K562 (cell line): ENCODE results near the gene CSAD. TPM values are rescaled to one million over a fixed set of nuclear protein-coding genes. Genes with fewer than 3 reads are reported as not detected.

Source experiments
- ARHGAP35 ChIP-seq: fragments of 450-650 bp; IDR thresholded peaks from 2 replicates; pipeline ENCODE4 v1.6.1; 2018; ENCODE audit not compliant: partially characterized antibody
- ASH1L ChIP-seq: fragments of 450-650 bp; IDR thresholded peaks from 2 replicates; pipeline ENCODE4 v1.6.1; 2018; ENCODE audit warnings: borderline replicate concordance, mild to moderate bottlenecking, low read depth; ENCODE audit not compliant: partially characterized antibody
- EGR1 ChIP-seq: fragments of 450-650 bp; conservative IDR thresholded peaks from 2 replicates; pipeline ENCODE4 v1.6.1; 2017; ENCODE audit warnings: mild to moderate bottlenecking
- HDAC3 ChIP-seq: fragments of 450-650 bp; IDR thresholded peaks from 2 replicates; pipeline ENCODE4 v1.6.1; 2018; ENCODE audit warnings: borderline replicate concordance, mild to moderate bottlenecking, moderate library complexity; ENCODE audit not compliant: partially characterized antibody
- HMG20A ChIP-seq: fragments of 450-650 bp; formaldehyde crosslinking; conservative IDR thresholded peaks from 2 replicates; pipeline ENCODE4 v1.4.0; 2020; ENCODE audit warnings: mild to moderate bottlenecking, mixed read lengths
- L3MBTL2 ChIP-seq: fragments of 450-650 bp; IDR thresholded peaks from 2 replicates; pipeline ENCODE4 v1.6.1; 2016; ENCODE audit warnings: mild to moderate bottlenecking, moderate library complexity
- NCOA2 ChIP-seq, 2 experiments: fragments of 450-650 bp; IDR thresholded peaks; 2 replicates each; pipeline ENCODE4 v1.6.1; 2018; ENCODE audit warnings: mild to moderate bottlenecking in 2 of 2, moderate library complexity in 1 of 2; ENCODE audit not compliant: partially characterized antibody in 2 of 2
- NFIC ChIP-seq: fragments of 450-650 bp; IDR thresholded peaks from 2 replicates; pipeline ENCODE4 v1.6.1; 2017; ENCODE audit warnings: mild to moderate bottlenecking, inconsistent platforms
- NR3C1 ChIP-seq: sonication (generic); formaldehyde crosslinking; IDR thresholded peaks from 2 replicates; pipeline ENCODE4 v1.8.1; 2022; ENCODE audit warnings: missing genetic modification reagents
- RUNX1 ChIP-seq: sonication (generic); IDR thresholded peaks from 2 replicates; pipeline ENCODE4 v1.6.1; 2016; ENCODE audit warnings: antibody characterized with exemption, low read depth
- TBP ChIP-seq: optimal IDR thresholded peaks from 2 replicates; pipeline ENCODE3; 2011; ENCODE audit warnings: low read depth, low read length, improper control_type of control experiment
- TCFL5 ChIP-seq: fragments of 250-450 bp; sonication (Bioruptor Pico); conservative IDR thresholded peaks from 2 replicates; pipeline ENCODE4 v1.6.1; 2021; ENCODE audit warnings: mild to moderate bottlenecking, moderate library complexity, matching md5 sums
- TEAD1 ChIP-seq, 2 experiments: fragments of 450-650 bp in 1 of 2; sonication (generic) in 1 of 2; formaldehyde crosslinking; IDR thresholded peaks; 2 replicates each; pipeline versions ENCODE4 v1.4.0 to v1.8.0; 2020 to 2022; ENCODE audit warnings: mild to moderate bottlenecking in 2 of 2, missing genetic modification reagents in 1 of 2
- TEAD4 ChIP-seq, 2 experiments: sonication (generic) in 1 of 2; formaldehyde crosslinking in 1 of 2; IDR thresholded peaks; 2 replicates each; pipeline versions ENCODE4 v1.6.1 to v1.8.0; 2012 to 2022; ENCODE audit warnings: borderline replicate concordance in 1 of 2, inconsistent platforms in 1 of 2, low read length in 1 of 2, mild to moderate bottlenecking in 1 of 2, missing genetic modification reagents in 1 of 2
- U2AF1 ChIP-seq: fragments of 200-400 bp; formaldehyde crosslinking; optimal IDR thresholded peaks from 2 replicates; pipeline ENCODE3; 2017; ENCODE audit warnings: mild to moderate bottlenecking, low read depth, low read length, moderate library complexity
- ZNF586 ChIP-seq: fragments of 450-650 bp; formaldehyde crosslinking; conservative IDR thresholded peaks from 2 replicates; pipeline ENCODE4 v1.4.0; 2020; ENCODE audit warnings: mild to moderate bottlenecking, moderate library complexity
- ZNF695 ChIP-seq: fragments of 450-650 bp; formaldehyde crosslinking; IDR thresholded peaks from 2 replicates; pipeline ENCODE4 v1.4.0; 2020; ENCODE audit warnings: mild to moderate bottlenecking, moderate library complexity
- polyA plus RNA-seq, 8 experiments: library from polyadenylated mRNA; depleted of rRNA in 4 of 8; stranded (reverse) in 5 of 8; unstranded in 3 of 8; fragments of >200 nt; fragmentation: Nextera tagmentation in 2 of 8; fragmentation: Illumina TruSeq in 1 of 8; extraction: Ambion mirVana in 2 of 8; extraction: Trizol in 1 of 8; gene quantifications; 2 replicates each; pipeline versions ENCODE4 v1.2.1 to v1.2.3, GENCODE V29; 2011 to 2014; ENCODE audit warnings: inconsistent platforms in 1 of 8, missing spikeins in 1 of 8
- total RNA-seq, 7 experiments: library from RNA; depleted of rRNA in 6 of 7; stranded (reverse); fragments of >200 nt in 6 of 7; fragmentation: Illumina TruSeq in 2 of 7; extraction: Trizol in 2 of 7; gene quantifications; 2 replicates each; pipeline versions ENCODE4 v1.2.1 to v1.2.3, GENCODE V29; 2011 to 2021; ENCODE audit warnings: low replicate concordance in 1 of 7
- TF ChIP-seq, protein P1 (sequence below): fragments of 450-650 bp; IDR thresholded peaks from 2 replicates; pipeline ENCODE4 v1.6.1; 2018; ENCODE audit not compliant: partially characterized antibody
- TF ChIP-seq, protein P2 (sequence below): fragments of 250-450 bp; sonication (Bioruptor Pico); IDR thresholded peaks from 2 replicates; pipeline ENCODE4 v1.4.0; 2020; ENCODE audit warnings: mild to moderate bottlenecking

CSAD gene
- total and polyA plus RNA-seq, 9 of the 15 experiments (the other 6 are each of a cell fraction or from before 2014, with no cell fraction given): 1.8 to 19.6 (median 8.1) TPM

DNA sequence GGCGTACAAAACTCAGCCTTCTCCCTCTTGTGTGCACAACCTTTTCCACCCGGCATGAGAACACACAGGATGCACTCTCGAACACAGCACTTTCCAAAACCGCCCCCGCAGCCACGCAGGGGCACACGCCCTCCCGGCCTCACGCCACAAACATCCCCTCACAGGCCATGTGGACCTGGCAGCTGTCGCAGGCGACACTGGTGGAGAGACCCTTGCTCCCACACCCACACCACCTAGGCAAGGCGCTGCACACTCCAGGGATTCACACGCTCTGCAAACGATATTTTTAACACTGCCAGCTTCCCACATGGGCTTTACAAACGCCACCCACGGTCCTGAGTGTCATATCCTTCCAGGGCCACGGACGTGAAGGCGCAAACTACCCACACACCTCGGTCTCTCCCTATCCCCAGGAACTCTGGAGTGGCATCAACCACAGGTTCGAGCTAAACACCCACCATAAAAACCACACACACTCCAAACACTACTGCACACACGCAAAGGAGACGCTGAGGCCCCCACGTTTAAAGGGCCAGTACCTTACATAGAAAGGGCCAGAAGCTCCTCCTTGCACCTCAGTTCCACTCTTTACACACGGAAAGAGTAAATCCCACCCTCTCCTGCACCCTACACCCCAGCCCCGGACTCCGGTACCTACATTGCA, 38.7 kb upstream of the CSAD start (continued):
- TF ChIP-seq, protein P1, sequence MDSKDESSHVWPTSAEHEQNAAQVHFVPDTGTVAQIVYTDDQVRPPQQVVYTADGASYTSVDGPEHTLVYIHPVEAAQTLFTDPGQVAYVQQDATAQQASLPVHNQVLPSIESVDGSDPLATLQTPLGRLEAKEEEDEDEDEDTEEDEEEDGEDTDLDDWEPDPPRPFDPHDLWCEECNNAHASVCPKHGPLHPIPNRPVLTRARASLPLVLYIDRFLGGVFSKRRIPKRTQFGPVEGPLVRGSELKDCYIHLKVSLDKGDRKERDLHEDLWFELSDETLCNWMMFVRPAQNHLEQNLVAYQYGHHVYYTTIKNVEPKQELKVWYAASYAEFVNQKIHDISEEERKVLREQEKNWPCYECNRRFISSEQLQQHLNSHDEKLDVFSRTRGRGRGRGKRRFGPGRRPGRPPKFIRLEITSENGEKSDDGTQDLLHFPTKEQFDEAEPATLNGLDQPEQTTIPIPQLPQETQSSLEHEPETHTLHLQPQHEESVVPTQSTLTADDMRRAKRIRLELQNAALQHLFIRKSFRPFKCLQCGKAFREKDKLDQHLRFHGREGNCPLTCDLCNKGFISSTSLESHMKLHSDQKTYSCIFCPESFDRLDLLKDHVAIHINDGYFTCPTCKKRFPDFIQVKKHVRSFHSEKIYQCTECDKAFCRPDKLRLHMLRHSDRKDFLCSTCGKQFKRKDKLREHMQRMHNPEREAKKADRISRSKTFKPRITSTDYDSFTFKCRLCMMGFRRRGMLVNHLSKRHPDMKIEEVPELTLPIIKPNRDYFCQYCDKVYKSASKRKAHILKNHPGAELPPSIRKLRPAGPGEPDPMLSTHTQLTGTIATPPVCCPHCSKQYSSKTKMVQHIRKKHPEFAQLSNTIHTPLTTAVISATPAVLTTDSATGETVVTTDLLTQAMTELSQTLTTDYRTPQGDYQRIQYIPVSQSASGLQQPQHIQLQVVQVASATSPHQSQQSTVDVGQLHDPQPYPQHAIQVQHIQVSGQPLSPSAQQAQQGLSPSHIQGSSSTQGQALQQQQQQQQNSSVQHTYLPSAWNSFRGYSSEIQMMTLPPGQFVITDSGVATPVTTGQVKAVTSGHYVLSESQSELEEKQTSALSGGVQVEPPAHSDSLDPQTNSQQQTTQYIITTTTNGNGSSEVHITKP: no peak
- TF ChIP-seq ZNF586 (no peak), NCOA2 (IDR thresholded peaks at IDR 0.05; ENCODE audit: partially characterized antibody in 2 of 2) (no peak), ARHGAP35 (no peak), TBP (no peak), RUNX1 (no peak), L3MBTL2 (peak; percentile 31; the same call in 1 of the 2 replicates), TEAD4 (IDR thresholded peaks at IDR 0.05; ENCODE audit: low read length) (0 out of 2 replicates have a peak, but pooled peaks have one; percentile 2), TEAD4 (CRISPR knock-in tag; IDR thresholded peaks at IDR 0.05; ENCODE audit: borderline replicate concordance) (no peak), NR3C1 (CRISPR knock-in tag) (no peak), NFIC (0 out of 2 replicates have a peak, but pooled peaks have one; percentile 19), EGR1 (peak; percentile 95), ZNF695 (no peak), TEAD1 (CRISPR knock-in tag; IDR thresholded peaks at IDR 0.05) (no peak), U2AF1 (no peak), HMG20A (CRISPR knock-in tag) (no peak), HDAC3 (no peak), ASH1L (no peak), TCFL5 (CRISPR knock-in tag) (no peak)
- TF ChIP-seq, protein P2, sequence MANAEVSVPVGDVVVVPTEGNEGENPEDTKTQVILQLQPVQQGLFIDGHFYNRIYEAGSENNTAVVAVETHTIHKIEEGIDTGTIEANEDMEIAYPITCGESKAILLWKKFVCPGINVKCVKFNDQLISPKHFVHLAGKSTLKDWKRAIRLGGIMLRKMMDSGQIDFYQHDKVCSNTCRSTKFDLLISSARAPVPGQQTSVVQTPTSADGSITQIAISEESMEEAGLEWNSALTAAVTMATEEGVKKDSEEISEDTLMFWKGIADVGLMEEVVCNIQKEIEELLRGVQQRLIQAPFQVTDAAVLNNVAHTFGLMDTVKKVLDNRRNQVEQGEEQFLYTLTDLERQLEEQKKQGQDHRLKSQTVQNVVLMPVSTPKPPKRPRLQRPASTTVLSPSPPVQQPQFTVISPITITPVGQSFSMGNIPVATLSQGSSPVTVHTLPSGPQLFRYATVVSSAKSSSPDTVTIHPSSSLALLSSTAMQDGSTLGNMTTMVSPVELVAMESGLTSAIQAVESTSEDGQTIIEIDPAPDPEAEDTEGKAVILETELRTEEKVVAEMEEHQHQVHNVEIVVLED (CRISPR knock-in tag): no peak
